PFSK-1 (cell line): Measurements from ENCODE around the gene TMEM14A.

ENCODE experiments used
- FOXP2 ChIP-seq: optimal IDR thresholded peaks from 2 replicates; pipeline ENCODE3; 2011; ENCODE audit warnings: borderline replicate concordance, control low read depth, inconsistent platforms; ENCODE audit not compliant: insufficient read depth; ENCODE audit errors: extremely low read length, extremely low read depth
- POLR2AphosphoS5 ChIP-seq: IDR thresholded peaks from 2 replicates; pipeline ENCODE4 v1.6.1; 2012; ENCODE audit warnings: low read depth, mild to moderate bottlenecking, control low read depth, low read length, moderate library complexity
- SIN3A ChIP-seq: IDR thresholded peaks from 2 replicates; pipeline ENCODE4 v1.6.1; 2012; ENCODE audit warnings: mild to moderate bottlenecking, low read length, moderate library complexity, borderline replicate concordance; ENCODE audit not compliant: insufficient read depth
- TAF1 ChIP-seq: IDR thresholded peaks from 2 replicates; pipeline ENCODE4 v1.6.1; 2012; ENCODE audit warnings: low read length, control low read depth, borderline replicate concordance; ENCODE audit not compliant: insufficient read depth
- TF ChIP-seq, protein P1 (sequence below), 2 experiments: IDR thresholded peaks; 2 replicates each; pipeline versions ENCODE4 v1.6.1 to v1.8.0; 2011 to 2012; ENCODE audit warnings: low read depth in 2 of 2, low read length in 2 of 2, control low read depth in 1 of 2, inconsistent platforms in 1 of 2, mild to moderate bottlenecking in 1 of 2, moderate library complexity in 1 of 2; ENCODE audit not compliant: insufficient read depth in 1 of 2

The TMEM14A gene

DNA sequence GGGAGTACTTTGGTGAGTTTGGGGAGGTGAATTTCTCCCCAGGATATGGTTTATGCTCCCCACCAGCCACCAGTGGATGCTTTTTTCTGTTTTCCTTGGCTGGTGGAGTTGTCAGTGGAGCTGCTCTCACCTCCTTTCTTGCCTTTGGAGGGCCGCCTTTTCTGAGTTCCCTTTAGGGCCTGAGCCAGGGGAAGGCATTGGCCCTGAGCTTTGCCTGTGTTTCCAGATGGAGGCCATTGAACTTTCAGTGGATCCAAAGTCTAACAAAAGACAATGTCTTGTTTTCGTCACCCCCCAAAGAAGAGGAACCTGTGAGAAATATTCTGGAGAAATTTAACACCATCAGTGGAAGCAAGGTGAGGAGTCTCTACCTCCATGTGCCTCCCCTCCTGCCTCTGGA lies 4.4 kb upstream of the TMEM14A start:
- TF ChIP-seq POLR2AphosphoS5 (no peak), FOXP2 (no peak), TAF1 (no peak)
- TF ChIP-seq, protein P1, sequence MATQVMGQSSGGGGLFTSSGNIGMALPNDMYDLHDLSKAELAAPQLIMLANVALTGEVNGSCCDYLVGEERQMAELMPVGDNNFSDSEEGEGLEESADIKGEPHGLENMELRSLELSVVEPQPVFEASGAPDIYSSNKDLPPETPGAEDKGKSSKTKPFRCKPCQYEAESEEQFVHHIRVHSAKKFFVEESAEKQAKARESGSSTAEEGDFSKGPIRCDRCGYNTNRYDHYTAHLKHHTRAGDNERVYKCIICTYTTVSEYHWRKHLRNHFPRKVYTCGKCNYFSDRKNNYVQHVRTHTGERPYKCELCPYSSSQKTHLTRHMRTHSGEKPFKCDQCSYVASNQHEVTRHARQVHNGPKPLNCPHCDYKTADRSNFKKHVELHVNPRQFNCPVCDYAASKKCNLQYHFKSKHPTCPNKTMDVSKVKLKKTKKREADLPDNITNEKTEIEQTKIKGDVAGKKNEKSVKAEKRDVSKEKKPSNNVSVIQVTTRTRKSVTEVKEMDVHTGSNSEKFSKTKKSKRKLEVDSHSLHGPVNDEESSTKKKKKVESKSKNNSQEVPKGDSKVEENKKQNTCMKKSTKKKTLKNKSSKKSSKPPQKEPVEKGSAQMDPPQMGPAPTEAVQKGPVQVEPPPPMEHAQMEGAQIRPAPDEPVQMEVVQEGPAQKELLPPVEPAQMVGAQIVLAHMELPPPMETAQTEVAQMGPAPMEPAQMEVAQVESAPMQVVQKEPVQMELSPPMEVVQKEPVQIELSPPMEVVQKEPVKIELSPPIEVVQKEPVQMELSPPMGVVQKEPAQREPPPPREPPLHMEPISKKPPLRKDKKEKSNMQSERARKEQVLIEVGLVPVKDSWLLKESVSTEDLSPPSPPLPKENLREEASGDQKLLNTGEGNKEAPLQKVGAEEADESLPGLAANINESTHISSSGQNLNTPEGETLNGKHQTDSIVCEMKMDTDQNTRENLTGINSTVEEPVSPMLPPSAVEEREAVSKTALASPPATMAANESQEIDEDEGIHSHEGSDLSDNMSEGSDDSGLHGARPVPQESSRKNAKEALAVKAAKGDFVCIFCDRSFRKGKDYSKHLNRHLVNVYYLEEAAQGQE (IDR thresholded peaks at IDR 0.05; ENCODE audit: insufficient read depth in 1 of 2, low read depth in 2 of 2, low read length in 2 of 2) = no peak

DNA sequence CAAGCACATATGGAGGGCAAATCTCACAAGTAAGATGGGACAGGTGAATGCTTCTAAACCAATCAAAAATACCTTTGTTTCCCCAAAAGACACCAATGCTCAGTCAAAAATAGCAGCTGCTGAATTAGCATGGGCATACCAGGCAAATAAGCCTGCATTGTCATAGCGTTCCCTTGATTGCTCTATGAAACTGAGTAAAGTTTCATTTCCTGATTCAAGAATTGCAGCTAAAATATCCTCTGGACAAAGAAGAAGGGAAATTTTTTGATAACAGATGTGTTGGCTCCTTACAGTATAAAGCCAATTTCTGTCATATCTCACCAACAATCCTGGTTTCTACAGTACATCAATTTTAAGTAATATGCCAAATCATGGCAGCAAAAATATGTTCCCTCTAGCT lies 3.3 kb upstream of the TMEM14A start:
- TF ChIP-seq TAF1 (no peak), SIN3A (no peak), FOXP2 (no peak), POLR2AphosphoS5 (no peak)
- TF ChIP-seq, protein P1 (IDR thresholded peaks at IDR 0.05; ENCODE audit: insufficient read depth in 1 of 2, low read depth in 2 of 2, low read length in 2 of 2) = no peak

DNA sequence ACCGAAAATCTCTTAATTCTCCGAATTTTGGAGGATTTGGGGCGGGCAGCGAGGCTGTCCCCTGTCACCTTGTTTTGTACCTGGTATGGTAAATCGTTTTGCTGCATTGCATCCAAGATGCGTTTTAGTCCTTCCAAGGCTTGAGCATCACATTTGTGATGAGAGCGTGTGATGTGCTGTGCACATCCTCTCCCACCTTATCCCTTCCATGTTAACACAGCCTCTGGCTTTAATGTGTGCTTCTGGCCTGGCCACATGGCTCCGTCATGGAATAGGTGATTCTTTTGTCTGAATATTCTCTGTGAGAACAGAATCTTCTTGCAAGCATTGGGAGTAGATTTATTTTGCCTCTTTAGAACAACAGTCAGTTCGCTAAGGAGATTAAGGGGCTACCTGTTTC lies 763 bp downstream of the TMEM14A start:
- TF ChIP-seq SIN3A (no peak), POLR2AphosphoS5 (no peak), TAF1 (no peak)
- TF ChIP-seq, protein P1 (IDR thresholded peaks at IDR 0.05; ENCODE audit: insufficient read depth in 1 of 2, low read depth in 2 of 2, low read length in 2 of 2) = no peak

DNA sequence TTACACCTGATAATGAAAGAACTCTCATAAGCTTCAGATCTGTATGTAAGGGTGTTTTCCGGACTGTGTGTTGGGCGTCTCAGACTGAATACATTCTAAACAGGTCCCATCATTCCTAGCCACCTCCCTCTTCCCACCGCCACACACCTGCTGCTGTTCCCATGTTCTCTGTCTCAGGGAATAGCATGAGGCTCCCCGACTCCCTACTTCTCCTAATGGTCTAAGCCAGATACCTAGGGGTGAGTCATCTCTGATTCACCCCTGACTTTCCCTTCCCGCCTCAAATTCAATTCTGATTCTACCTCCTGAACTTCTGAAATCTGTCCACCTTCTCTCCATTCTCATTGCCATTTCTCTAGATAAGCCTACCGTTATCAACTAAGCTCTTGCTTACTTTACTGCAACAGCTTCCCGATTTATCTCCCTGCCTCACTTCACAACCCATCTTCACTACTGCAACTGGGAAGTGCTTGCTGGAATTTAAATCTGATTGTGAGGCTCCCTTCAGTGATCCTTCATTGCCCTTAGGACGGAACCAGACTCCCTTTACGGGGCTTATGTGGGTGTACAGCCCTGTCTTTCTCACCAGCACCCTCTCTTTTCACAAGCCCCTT lies 1.6 kb downstream of the TMEM14A start:
- TF ChIP-seq SIN3A (no peak), TAF1 (no peak), POLR2AphosphoS5 (no peak)

DNA sequence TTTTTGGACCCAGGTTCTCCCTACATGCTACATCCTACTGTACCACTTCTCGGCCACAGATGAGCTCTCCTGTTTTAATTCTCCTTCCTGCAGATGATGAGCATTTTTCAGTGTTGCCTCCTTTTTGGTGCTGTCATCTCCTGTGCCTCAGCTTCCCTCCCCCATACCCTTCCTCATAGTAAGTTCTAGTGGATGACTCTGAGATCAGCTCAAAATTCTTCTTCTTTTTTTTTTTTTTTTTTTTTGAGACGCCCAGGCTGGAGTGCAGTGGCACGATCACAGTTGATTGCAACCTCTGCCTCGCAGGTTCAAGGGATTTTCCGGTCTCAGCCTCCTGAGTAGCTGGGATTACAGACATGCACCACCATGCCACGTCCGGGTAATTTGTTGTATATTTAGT lies 3.8 kb downstream of the TMEM14A start:
- TF ChIP-seq SIN3A (no peak), FOXP2 (no peak), TAF1 (no peak), POLR2AphosphoS5 (no peak)
- TF ChIP-seq, protein P1 (IDR thresholded peaks at IDR 0.05; ENCODE audit: insufficient read depth in 1 of 2, low read depth in 2 of 2, low read length in 2 of 2) = no peak
